Measurements from ENCODE around the gene ZMYND8.

ZMYND8 gene

GRCh38 chr20:47350691-47351545, 5.6 kb downstream of the ZMYND8 start:
- DNase-seq (ENCODE audit: low read depth): peak; percentile 27
- Histone ChIP-seq H3K9me3 (ENCODE audit: control insufficient read depth, low read length) (no peaks in the 10 kb centered on the region), H3K27me3 (replicated peaks; ENCODE audit: control insufficient read depth, insufficient read depth, low read length) (no peaks in the 10 kb centered on the region), H3K4me3 (ENCODE audit: low read length) (peak overlapping the region; percentile 60), H3K36me3 (ENCODE audit: control insufficient read depth, insufficient read depth, low read length, severe bottlenecking) (peaks cover 7% of the 10 kb centered on the region), H3K9ac (ENCODE audit: low read length) (peak overlapping the region; percentile 90), H3K4me1 (ENCODE audit: control insufficient read depth, insufficient read depth, low read length) (peaks cover 83% of the 10 kb centered on the region)

- Histone ChIP-seq H3K9ac (ENCODE audit: low read length) (peak overlapping the region; percentile 90), H3K36me3 (ENCODE audit: control insufficient read depth, insufficient read depth, low read length, severe bottlenecking) (peaks cover 7% of the 10 kb centered on the region), H3K27me3 (replicated peaks; ENCODE audit: control insufficient read depth, insufficient read depth, low read length) (no peaks in the 10 kb centered on the region), H3K4me1 (ENCODE audit: control insufficient read depth, insufficient read depth, low read length) (peaks cover 76% of the 10 kb centered on the region), H3K9me3 (ENCODE audit: control insufficient read depth, low read length) (no peaks in the 10 kb centered on the region), H3K4me3 (ENCODE audit: low read length) (peak overlapping the region; percentile 60)
- DNase-seq (ENCODE audit: low read depth): no peak
These were observed 6.3 kb downstream of the ZMYND8 start for GRCh38 chr20:47350181-47350550.

- no peaks in the 10 kb centered on the region for H3K27me3 ChIP-seq (replicated peaks; ENCODE audit: control insufficient read depth, insufficient read depth, low read length)
- DNase-seq (ENCODE audit: low read depth): peak; percentile 77
- H3K4me3 ChIP-seq (ENCODE audit: low read length): peak overlapping the region; percentile 60
- H3K4me1 ChIP-seq (ENCODE audit: control insufficient read depth, insufficient read depth, low read length): peaks cover 70% of the 10 kb centered on the region
- no peaks in the 10 kb centered on the region for H3K9me3 ChIP-seq (ENCODE audit: control insufficient read depth, low read length)
- peaks cover 7% of the 10 kb centered on the region for H3K36me3 ChIP-seq (ENCODE audit: control insufficient read depth, insufficient read depth, low read length, severe bottlenecking)
- H3K9ac ChIP-seq (ENCODE audit: low read length): peak overlapping the region; percentile 90
These were observed 6.9 kb downstream of the ZMYND8 start for GRCh38 chr20:47349365-47350180.

- DNase-seq (ENCODE audit: low read depth): peak; percentile 15
- H3K27me3 ChIP-seq (replicated peaks; ENCODE audit: control insufficient read depth, insufficient read depth, low read length): no peaks in the 10 kb centered on the region
- peaks cover 60% of the 10 kb centered on the region for H3K4me1 ChIP-seq (ENCODE audit: control insufficient read depth, insufficient read depth, low read length)
- peak overlapping the region; percentile 90 for H3K9ac ChIP-seq (ENCODE audit: low read length)
- peak overlapping the region; percentile 13 for H3K4me3 ChIP-seq (ENCODE audit: low read length)
- no peaks in the 10 kb centered on the region for H3K9me3 ChIP-seq (ENCODE audit: control insufficient read depth, low read length)
- H3K36me3 ChIP-seq (ENCODE audit: control insufficient read depth, insufficient read depth, low read length, severe bottlenecking): peaks cover 7% of the 10 kb centered on the region
These were observed 7.9 kb downstream of the ZMYND8 start for GRCh38 chr20:47348539-47349142.

GRCh38 chr20:47347661-47348435, 8.7 kb downstream of the ZMYND8 start:
- Histone ChIP-seq H3K27me3 (replicated peaks; ENCODE audit: control insufficient read depth, insufficient read depth, low read length) (no peaks in the 10 kb centered on the region), H3K9ac (ENCODE audit: low read length) (peak overlapping the region; percentile 90), H3K9me3 (ENCODE audit: control insufficient read depth, low read length) (no peaks in the 10 kb centered on the region), H3K4me3 (ENCODE audit: low read length) (no peak overlapping the region), H3K4me1 (ENCODE audit: control insufficient read depth, insufficient read depth, low read length) (peaks cover 53% of the 10 kb centered on the region), H3K36me3 (ENCODE audit: control insufficient read depth, insufficient read depth, low read length, severe bottlenecking) (peaks cover 7% of the 10 kb centered on the region)
- no peak for DNase-seq (ENCODE audit: low read depth)

- Histone ChIP-seq H3K9me3 (ENCODE audit: control insufficient read depth, low read length) (no peaks in the 10 kb centered on the region), H3K4me3 (ENCODE audit: low read length) (no peak overlapping the region), H3K4me1 (ENCODE audit: control insufficient read depth, insufficient read depth, low read length) (peaks cover 36% of the 10 kb centered on the region), H3K36me3 (ENCODE audit: control insufficient read depth, insufficient read depth, low read length, severe bottlenecking) (peaks cover 7% of the 10 kb centered on the region), H3K27me3 (replicated peaks; ENCODE audit: control insufficient read depth, insufficient read depth, low read length) (no peaks in the 10 kb centered on the region), H3K9ac (ENCODE audit: low read length) (no peak overlapping the region)
- no peak for DNase-seq (ENCODE audit: low read depth)
These were observed 10.3 kb downstream of the ZMYND8 start for GRCh38 chr20:47346172-47346571.

GRCh38 chr20:47345214-47345613, 11.3 kb downstream of the ZMYND8 start:
- Histone ChIP-seq H3K36me3 (ENCODE audit: control insufficient read depth, insufficient read depth, low read length, severe bottlenecking) (peaks cover 10% of the 10 kb centered on the region), H3K9me3 (ENCODE audit: control insufficient read depth, low read length) (no peaks in the 10 kb centered on the region), H3K4me3 (ENCODE audit: low read length) (no peak overlapping the region), H3K9ac (ENCODE audit: low read length) (no peak overlapping the region), H3K27me3 (replicated peaks; ENCODE audit: control insufficient read depth, insufficient read depth, low read length) (no peaks in the 10 kb centered on the region), H3K4me1 (ENCODE audit: control insufficient read depth, insufficient read depth, low read length) (peaks cover 26% of the 10 kb centered on the region)
- DNase-seq (ENCODE audit: low read depth): no peak

- Histone ChIP-seq H3K27me3 (replicated peaks; ENCODE audit: control insufficient read depth, insufficient read depth, low read length) (no peaks in the 10 kb centered on the region), H3K9ac (ENCODE audit: low read length) (no peak overlapping the region), H3K4me3 (ENCODE audit: low read length) (no peak overlapping the region), H3K9me3 (ENCODE audit: control insufficient read depth, low read length) (no peaks in the 10 kb centered on the region), H3K36me3 (ENCODE audit: control insufficient read depth, insufficient read depth, low read length, severe bottlenecking) (peaks cover 15% of the 10 kb centered on the region), H3K4me1 (ENCODE audit: control insufficient read depth, insufficient read depth, low read length) (peaks cover 4% of the 10 kb centered on the region)
- DNase-seq (ENCODE audit: low read depth): no peak
These were observed 13.5 kb downstream of the ZMYND8 start for GRCh38 chr20:47343007-47343472.

- Histone ChIP-seq H3K4me1 (ENCODE audit: control insufficient read depth, insufficient read depth, low read length) (peaks cover 25% of the 10 kb centered on the region), H3K4me3 (ENCODE audit: low read length) (no peak overlapping the region), H3K27me3 (replicated peaks; ENCODE audit: control insufficient read depth, insufficient read depth, low read length) (no peaks in the 10 kb centered on the region), H3K9me3 (ENCODE audit: control insufficient read depth, low read length) (no peaks in the 10 kb centered on the region), H3K9ac (ENCODE audit: low read length) (peak overlapping the region; percentile 31), H3K36me3 (ENCODE audit: control insufficient read depth, insufficient read depth, low read length, severe bottlenecking) (peaks cover 16% of the 10 kb centered on the region)
- no peak for DNase-seq (ENCODE audit: low read depth)
These were observed 18.3 kb downstream of the ZMYND8 start for GRCh38 chr20:47338131-47338628.

GRCh38 chr20:47337413-47337812, 19.1 kb downstream of the ZMYND8 start:
- DNase-seq (ENCODE audit: low read depth): no peak
- Histone ChIP-seq H3K4me3 (ENCODE audit: low read length) (no peak overlapping the region), H3K36me3 (ENCODE audit: control insufficient read depth, insufficient read depth, low read length, severe bottlenecking) (peaks cover 16% of the 10 kb centered on the region), H3K9me3 (ENCODE audit: control insufficient read depth, low read length) (no peaks in the 10 kb centered on the region), H3K27me3 (replicated peaks; ENCODE audit: control insufficient read depth, insufficient read depth, low read length) (no peaks in the 10 kb centered on the region), H3K9ac (ENCODE audit: low read length) (no peak overlapping the region), H3K4me1 (ENCODE audit: control insufficient read depth, insufficient read depth, low read length) (peaks cover 32% of the 10 kb centered on the region)
